ENCODE results near the gene RBKS. TPM values are rescaled to one million over a fixed set of nuclear protein-coding genes. Genes with fewer than 3 reads are reported as not detected.

Gene RBKS
- polyA plus RNA-seq, 1 of the 3 experiments (the other 2 are of a cell fraction) = 7.4 TPM

DNA sequence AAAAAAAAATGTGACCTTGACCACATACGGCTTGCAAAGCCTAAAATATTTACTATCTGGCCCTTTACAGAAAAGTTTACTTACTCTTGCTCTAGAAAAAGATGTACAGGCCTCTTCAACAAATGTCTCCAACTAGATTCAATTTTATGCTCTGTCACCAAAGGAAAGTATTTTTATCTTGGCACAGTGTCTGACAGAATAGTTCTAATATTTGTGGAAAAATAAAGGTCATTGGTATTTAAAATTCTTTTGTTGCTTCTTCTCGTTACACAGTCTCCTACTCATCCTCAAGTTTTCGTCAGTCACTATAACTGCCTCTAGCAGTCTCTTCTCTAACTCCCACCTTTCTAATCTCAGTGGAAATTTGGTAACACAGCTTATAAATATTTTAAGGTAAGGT is 1.4 kb downstream of the RBKS start (continued):
- TF ChIP-seq IRF3 (IDR thresholded peaks at IDR 0.05; ENCODE audit: low read depth, low read length) (no peak), FOSL2 (IDR thresholded peaks at IDR 0.05; ENCODE audit: borderline replicate concordance, low read depth) (peak; percentile 6; the same call in 1 of the 2 replicates), RXRA (IDR thresholded peaks at IDR 0.05; ENCODE audit: borderline replicate concordance, low read depth) (no peak), USF2 (IDR thresholded peaks at IDR 0.05; ENCODE audit: borderline replicate concordance, low read depth, low read length) (no peak), NFIC (IDR thresholded peaks at IDR 0.05; ENCODE audit: borderline replicate concordance) (peak; percentile 57; the same call in 1 of the 2 replicates), TCF12 (IDR thresholded peaks at IDR 0.05) (no peak; the same call in 1 of the 2 replicates), RFX5 (IDR thresholded peaks at IDR 0.05; ENCODE audit: low read length) (no peak), YY1 (IDR thresholded peaks at IDR 0.05; ENCODE audit: low read depth) (no peak), POLR2AphosphoS5 (IDR thresholded peaks at IDR 0.05; ENCODE audit: low read depth, low read length) (peak; percentile 57; the same call in 1 of the 2 replicates), TEAD4 (IDR thresholded peaks at IDR 0.05; ENCODE audit: borderline replicate concordance, insufficient read depth) (0 out of 2 replicates have a peak, but pooled peaks have one; percentile 10), EZH2phosphoT487 (IDR thresholded peaks at IDR 0.05; ENCODE audit: borderline replicate concordance, low read depth) (no peak), JUND (IDR thresholded peaks at IDR 0.05) (peak; percentile 21), EP300 (IDR thresholded peaks at IDR 0.05; ENCODE audit: borderline replicate concordance in 1 of 2, low read depth in 1 of 2, low read length in 1 of 2) (0 out of 4 replicates have a peak, but pooled peaks of 1 of the 2 experiments have one; percentile 25), ELF1 (IDR thresholded peaks at IDR 0.05) (no peak), CHD2 (IDR thresholded peaks at IDR 0.05; ENCODE audit: low read length, partially characterized antibody) (no peak)
- TF ChIP-seq, protein P1, sequence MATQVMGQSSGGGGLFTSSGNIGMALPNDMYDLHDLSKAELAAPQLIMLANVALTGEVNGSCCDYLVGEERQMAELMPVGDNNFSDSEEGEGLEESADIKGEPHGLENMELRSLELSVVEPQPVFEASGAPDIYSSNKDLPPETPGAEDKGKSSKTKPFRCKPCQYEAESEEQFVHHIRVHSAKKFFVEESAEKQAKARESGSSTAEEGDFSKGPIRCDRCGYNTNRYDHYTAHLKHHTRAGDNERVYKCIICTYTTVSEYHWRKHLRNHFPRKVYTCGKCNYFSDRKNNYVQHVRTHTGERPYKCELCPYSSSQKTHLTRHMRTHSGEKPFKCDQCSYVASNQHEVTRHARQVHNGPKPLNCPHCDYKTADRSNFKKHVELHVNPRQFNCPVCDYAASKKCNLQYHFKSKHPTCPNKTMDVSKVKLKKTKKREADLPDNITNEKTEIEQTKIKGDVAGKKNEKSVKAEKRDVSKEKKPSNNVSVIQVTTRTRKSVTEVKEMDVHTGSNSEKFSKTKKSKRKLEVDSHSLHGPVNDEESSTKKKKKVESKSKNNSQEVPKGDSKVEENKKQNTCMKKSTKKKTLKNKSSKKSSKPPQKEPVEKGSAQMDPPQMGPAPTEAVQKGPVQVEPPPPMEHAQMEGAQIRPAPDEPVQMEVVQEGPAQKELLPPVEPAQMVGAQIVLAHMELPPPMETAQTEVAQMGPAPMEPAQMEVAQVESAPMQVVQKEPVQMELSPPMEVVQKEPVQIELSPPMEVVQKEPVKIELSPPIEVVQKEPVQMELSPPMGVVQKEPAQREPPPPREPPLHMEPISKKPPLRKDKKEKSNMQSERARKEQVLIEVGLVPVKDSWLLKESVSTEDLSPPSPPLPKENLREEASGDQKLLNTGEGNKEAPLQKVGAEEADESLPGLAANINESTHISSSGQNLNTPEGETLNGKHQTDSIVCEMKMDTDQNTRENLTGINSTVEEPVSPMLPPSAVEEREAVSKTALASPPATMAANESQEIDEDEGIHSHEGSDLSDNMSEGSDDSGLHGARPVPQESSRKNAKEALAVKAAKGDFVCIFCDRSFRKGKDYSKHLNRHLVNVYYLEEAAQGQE (IDR thresholded peaks at IDR 0.05; ENCODE audit: low read depth, low read length) = no peak

All from SK-N-SH (cell line).